ENCODE measurements around the gene BBS1.

Gene BBS1

GRCh38 chr11:66480117-66480938 is 30.1 kb upstream of the BBS1 start, which contains the start of gene DPP3:
TSS of gene DPP3 (plus strand) at chr11:66480434. CDS start at chr11:66482201, 1,767 bp downstream.
- peaks cover 14% of the 10 kb centered on the region for H3K4me1 ChIP-seq (ENCODE audit: control insufficient read depth, low read length)
- H4K20me1 ChIP-seq (ENCODE audit: control insufficient read depth, insufficient read depth, low read depth, low read length): peaks cover 6% of the 10 kb centered on the region; the same call in 1 of the 2 replicates
- peak within 1 kb of the TSS; percentile 80 for H3K4me2 ChIP-seq (ENCODE audit: low read length)
- H3K4me3 ChIP-seq (ENCODE audit: low read length): peak within 1 kb of the TSS; percentile 82
- peaks cover 10% of the 10 kb centered on the region; the same call in 1 of the 2 replicates for H3K36me3 ChIP-seq (ENCODE audit: control insufficient read depth, low read length)
- no peaks in the 10 kb centered on the region for H3K27me3 ChIP-seq (ENCODE audit: control insufficient read depth, low read length)
- H3K27ac ChIP-seq (ENCODE audit: low read depth, low read length): peak within 1 kb of the TSS; percentile 45
- H3K9me3 ChIP-seq (ENCODE audit: control insufficient read depth, insufficient read depth, low read length): no peaks in the 10 kb centered on the region
- no peaks in the 10 kb centered on the region for H3K9me2 ChIP-seq (replicated peaks; ENCODE audit: control insufficient read depth, low read length)
- no peaks in the 10 kb centered on the region for H3F3A ChIP-seq (ENCODE audit: control insufficient read depth, insufficient read depth)
- no peak for TF ChIP-seq CTCF (IDR thresholded peaks at IDR 0.05; ENCODE audit: low read depth, low read length, poor library complexity, severe bottlenecking)
- TF ChIP-seq EZH2phosphoT487 (IDR thresholded peaks at IDR 0.05; ENCODE audit: borderline replicate concordance, low read length): no peak
- H3K79me2 ChIP-seq (ENCODE audit: control insufficient read depth, low read length): peaks cover 24% of the 10 kb centered on the region

GRCh38 chr11:66484806-66485380 is 25.5 kb upstream of the BBS1 start:
- TF ChIP-seq EZH2phosphoT487 (IDR thresholded peaks at IDR 0.05; ENCODE audit: borderline replicate concordance, low read length) (no peak), CTCF (IDR thresholded peaks at IDR 0.05; ENCODE audit: low read depth, low read length, poor library complexity, severe bottlenecking) (no peak)
- Histone ChIP-seq H3K9me3 (ENCODE audit: control insufficient read depth, insufficient read depth, low read length) (no peaks in the 10 kb centered on the region), H3K79me2 (ENCODE audit: control insufficient read depth, low read length) (peaks cover 10% of the 10 kb centered on the region), H3K36me3 (ENCODE audit: control insufficient read depth, low read length) (peaks cover 18% of the 10 kb centered on the region; the same call in 1 of the 2 replicates), H3K9me2 (replicated peaks; ENCODE audit: control insufficient read depth, low read length) (no peaks in the 10 kb centered on the region), H3K4me2 (ENCODE audit: low read length) (no peak overlapping the region), H3K4me1 (ENCODE audit: control insufficient read depth, low read length) (peaks cover 7% of the 10 kb centered on the region), H3K4me3 (ENCODE audit: low read length) (no peak overlapping the region), H3K27ac (ENCODE audit: low read depth, low read length) (no peak overlapping the region), H3K27me3 (ENCODE audit: control insufficient read depth, low read length) (no peaks in the 10 kb centered on the region), H3F3A (ENCODE audit: control insufficient read depth, insufficient read depth) (no peaks in the 10 kb centered on the region), H4K20me1 (ENCODE audit: control insufficient read depth, insufficient read depth, low read depth, low read length) (no peaks in the 10 kb centered on the region)

GRCh38 chr11:66488957-66489356 is 21.5 kb upstream of the BBS1 start:
- Histone ChIP-seq H3K4me3 (ENCODE audit: low read length) (no peak overlapping the region), H3F3A (ENCODE audit: control insufficient read depth, insufficient read depth) (no peaks in the 10 kb centered on the region), H3K4me2 (ENCODE audit: low read length) (no peak overlapping the region), H4K20me1 (ENCODE audit: control insufficient read depth, insufficient read depth, low read depth, low read length) (no peaks in the 10 kb centered on the region), H3K27me3 (ENCODE audit: control insufficient read depth, low read length) (no peaks in the 10 kb centered on the region), H3K9me2 (replicated peaks; ENCODE audit: control insufficient read depth, low read length) (no peaks in the 10 kb centered on the region), H3K4me1 (ENCODE audit: control insufficient read depth, low read length) (no peaks in the 10 kb centered on the region), H3K9me3 (ENCODE audit: control insufficient read depth, insufficient read depth, low read length) (no peaks in the 10 kb centered on the region), H3K79me2 (ENCODE audit: control insufficient read depth, low read length) (no peaks in the 10 kb centered on the region), H3K27ac (ENCODE audit: low read depth, low read length) (no peak overlapping the region), H3K36me3 (ENCODE audit: control insufficient read depth, low read length) (peaks cover 20% of the 10 kb centered on the region; the same call in 1 of the 2 replicates)
- TF ChIP-seq EZH2phosphoT487 (IDR thresholded peaks at IDR 0.05; ENCODE audit: borderline replicate concordance, low read length): no peak
- TF ChIP-seq CTCF (IDR thresholded peaks at IDR 0.05; ENCODE audit: low read depth, low read length, poor library complexity, severe bottlenecking): no peak
